ENCODE measurements around the gene PLEKHJ1.

PLEKHJ1 gene

DNA sequence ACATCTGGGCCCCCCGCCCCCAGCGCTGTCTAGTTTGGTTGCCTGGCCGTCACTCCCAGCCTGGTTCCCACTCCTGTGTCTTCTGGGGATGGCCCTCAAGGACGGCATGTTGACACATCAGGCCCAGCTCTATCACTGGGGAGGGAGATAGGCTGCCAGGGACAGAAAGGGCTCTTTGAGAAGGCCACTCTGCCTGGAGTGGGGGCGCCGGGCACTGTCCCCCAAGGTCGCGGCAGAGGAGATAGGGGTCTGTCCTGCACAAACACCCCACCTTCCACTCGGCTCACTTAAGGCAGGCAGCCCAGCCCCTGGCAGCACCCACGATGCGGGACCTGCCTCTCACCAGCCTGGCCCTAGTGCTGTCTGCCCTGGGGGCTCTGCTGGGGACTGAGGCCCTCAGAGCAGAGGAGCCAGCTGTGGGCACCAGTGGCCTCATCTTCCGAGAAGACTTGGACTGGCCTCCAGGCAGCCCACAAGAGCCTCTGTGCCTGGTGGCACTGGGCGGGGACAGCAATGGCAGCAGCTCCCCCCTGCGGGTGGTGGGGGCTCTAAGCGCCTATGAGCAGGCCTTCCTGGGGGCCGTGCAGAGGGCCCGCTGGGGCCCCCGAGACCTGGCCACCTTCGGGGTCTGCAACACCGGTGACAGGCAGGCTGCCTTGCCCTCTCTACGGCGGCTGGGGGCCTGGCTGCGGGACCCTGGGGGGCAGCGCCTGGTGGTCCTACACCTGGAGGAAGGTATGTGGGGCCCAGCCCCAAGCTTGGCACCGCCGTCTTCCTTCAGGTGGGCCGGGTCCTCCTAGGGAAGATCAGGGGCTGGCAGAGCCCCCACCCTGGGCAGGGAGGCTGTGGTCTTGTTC lies 13.1 kb upstream of the PLEKHJ1 start, which contains the start of gene AMH:
AMH (plus strand) TSS at position 314 of the 857 bp plus-strand sequence; CDS start at position 324, 10 bp downstream.
- DNase-seq: no peak

GRCh38 chr19:2248136-2249009 lies 12.2 kb upstream of the PLEKHJ1 start:
- DNase-seq: peak; percentile 28

- DNase-seq: no peak
These were observed 11.4 kb upstream of the PLEKHJ1 start for GRCh38 chr19:2247433-2248101.

DNA sequence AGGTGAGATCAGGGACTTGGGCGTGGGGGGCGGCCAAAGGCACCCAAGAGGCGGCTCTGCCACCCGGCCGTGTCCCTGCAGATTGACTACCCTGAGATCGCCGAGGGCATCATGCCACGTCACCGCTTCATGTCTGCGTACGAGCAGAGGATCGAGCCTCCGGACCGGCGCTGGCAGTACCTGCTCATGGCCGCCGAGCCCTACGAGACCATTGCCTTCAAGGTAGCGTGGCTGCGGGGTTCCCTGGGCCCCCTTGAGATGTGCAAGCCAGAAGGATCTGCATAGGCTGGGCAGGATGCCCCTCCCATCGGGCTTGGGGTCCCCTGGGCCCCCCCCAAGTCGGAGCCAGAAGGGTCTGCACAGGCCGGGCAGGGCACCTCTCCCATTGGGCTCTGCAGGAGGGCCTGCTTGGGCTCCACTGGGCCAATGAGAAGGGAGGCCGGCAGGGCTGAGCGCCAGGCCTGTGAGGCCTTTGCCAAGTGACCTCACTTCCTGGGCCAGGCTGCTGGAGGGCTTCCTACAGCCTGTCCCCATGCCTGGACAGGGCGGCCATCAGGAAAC lies 10.8 kb upstream of the PLEKHJ1 start:
- DNase-seq: no peak

GRCh38 chr19:2246014-2246620 lies 10.0 kb upstream of the PLEKHJ1 start:
- DNase-seq: no peak

GRCh38 chr19:2245273-2245672 lies 9.1 kb upstream of the PLEKHJ1 start:
- DNase-seq: no peak

DNA sequence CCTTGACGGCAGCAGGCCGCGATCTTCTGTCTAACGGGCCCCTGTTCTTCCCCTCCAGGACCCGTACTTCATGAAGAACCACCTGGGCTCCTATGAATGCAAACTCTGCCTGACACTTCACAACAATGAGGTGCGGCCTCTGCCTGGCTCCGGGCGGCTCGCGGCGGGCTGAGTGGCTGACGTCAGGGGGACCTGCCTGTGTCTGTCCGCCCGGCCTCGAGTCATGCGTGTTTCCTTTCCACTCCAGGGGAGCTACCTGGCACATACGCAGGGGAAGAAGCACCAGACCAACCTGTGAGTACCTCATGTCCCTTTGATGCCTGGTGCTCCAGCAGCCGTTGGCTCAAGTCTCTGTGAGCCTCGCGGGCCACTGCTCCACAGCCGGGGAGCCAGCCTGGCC lies 8.4 kb upstream of the PLEKHJ1 start:
- no peak for DNase-seq

DNA sequence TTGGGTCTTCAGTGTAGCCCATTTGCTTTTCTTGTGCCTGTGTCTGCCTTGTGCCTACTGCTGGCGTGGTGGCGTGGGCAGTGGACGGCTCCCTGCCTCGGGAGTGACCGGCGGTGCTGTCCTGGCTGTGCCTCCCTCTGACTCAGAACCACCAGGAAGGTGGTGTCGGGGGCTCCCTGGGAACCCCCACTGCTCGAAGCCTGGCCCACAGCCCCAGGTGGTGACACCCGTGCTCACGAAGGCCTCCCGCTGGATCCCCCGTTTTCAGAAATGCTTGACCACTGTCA lies 7.9 kb upstream of the PLEKHJ1 start:
- no peak for DNase-seq

GRCh38 chr19:2243274-2244124 lies 7.4 kb upstream of the PLEKHJ1 start:
- no peak for DNase-seq

DNA sequence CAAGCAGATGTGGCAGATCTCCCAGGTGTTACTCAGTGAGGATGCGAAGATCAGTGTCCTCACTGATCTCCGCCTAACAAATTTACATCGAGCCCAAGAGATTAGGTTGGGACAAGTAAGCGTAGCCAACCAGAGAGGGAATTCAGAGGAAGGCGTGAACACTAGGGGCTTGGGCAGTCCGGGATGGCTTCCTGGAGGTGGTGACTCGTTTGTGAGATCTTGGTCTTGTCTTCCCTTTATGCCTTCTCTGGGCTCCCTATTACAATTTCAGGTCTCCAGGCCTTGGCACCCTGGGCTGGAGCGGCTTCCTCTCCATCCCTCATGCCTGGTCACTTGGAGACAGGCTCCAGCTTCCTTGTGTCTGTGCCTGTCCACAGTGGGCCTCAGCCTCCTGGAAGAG lies 6.7 kb upstream of the PLEKHJ1 start:
- no peak for DNase-seq

DNA sequence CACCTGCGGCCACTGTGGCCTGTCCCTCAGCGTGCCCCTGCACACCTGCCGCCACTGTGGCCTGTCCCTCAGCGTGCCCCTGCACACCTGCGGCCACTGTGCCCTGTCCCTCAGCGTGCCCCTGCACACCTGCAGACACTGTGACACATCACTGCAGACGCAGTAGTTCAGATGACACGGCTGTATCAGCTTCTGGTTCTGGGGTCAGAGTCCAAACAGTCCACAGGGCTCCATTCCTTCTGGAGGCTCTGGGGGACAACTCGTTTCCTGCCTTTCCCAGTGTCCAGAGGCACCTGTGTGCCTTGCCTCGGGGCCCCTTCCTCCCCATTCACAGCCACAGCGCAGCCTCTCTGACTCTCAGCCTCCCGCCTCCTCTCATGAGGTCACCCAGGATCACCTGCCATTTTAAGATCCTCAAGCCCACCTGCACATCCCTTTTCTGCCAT lies 6.0 kb upstream of the PLEKHJ1 start:
- DNase-seq: no peak

DNA sequence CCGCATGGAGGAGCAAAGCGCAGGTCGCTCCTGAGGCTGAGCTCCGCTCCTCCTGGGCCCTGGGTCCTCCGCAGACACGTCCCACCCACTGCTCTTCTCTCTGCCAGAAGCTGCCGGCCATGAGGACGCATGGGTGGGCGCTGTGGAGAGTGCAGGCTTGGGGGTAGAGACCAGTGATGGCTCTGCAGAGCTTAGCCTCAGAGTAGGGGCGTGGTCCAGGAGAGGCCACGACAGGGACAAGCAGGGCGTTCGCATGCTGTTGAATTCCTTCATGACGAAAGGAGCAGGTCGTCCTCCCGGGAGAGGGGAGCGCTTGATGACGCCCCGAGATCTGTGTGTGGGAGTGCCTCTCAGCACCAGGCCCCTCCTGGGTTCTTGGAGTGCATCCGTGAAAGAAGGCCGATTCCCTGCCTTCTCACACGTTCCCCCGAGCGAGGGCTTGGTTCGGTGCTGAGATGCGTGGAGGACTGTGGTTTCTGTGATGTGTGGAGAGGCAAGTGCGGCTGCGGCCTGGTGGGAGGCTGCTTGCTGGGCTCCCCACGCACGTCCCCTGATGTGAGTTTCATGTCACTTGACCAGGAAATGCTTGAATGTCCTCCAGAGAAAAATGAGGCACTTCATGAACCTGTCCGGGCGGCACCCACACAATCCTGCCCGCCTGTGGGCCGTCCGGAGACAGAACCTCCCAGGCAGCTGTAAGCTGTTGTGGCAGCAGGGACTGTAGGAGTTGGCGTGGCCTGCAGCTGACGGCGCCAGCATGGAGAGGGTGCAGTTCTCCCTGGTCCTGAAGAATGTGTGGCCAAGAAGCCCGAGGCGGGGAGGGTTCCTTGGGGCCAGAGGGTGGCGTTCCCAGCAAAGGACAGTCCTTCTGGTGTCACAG lies 5.0 kb upstream of the PLEKHJ1 start:
- DNase-seq: no peak

DNA sequence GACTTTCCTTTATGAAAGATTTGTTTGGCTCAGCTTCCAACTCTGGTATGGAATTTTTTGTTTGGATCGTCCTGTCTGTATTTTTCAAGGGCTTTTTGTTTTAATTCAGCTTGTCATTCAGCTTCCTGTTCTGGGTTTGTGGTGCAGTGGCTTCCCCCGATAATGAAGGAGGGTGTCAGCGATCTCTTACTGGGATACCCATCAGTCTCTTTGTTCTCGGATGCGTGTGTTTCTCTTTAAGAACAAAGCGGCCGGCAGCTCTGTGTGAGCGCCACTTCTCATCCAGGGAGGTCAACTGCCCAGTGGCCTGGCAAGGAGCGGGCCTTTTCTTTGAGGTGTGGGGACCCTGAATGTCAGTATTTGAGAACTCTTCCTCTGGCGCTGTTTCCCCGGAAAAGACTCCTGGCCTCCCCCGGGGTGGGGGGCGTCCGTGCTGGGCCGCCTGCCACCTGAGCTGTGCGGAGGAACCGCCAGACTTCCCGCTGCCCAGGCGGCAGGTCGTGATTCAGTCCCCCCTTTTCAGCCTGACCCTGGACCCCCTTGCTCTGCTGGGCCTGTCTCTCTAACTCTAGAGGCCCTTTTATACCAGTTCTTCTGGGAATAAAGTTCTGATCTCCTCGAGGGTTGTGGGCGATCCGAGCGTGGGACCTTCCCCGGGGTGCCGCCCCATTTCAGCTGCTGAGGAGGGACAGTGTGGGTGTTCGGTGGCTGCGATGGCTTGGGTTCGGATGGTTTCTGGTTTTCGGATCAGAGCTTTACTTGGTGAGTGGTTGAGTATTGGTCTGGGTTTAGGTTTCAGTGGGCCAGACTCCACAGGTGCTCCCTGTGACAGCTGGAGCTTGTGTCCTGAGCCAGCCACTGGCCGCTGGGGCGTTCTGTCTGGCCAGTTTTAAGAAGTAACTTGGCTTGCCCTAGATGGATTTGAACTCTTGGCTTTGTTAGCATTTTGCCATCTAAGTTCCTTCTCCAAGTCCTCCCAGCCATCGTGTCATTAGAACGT lies 3.9 kb upstream of the PLEKHJ1 start:
- no peak for DNase-seq

DNA sequence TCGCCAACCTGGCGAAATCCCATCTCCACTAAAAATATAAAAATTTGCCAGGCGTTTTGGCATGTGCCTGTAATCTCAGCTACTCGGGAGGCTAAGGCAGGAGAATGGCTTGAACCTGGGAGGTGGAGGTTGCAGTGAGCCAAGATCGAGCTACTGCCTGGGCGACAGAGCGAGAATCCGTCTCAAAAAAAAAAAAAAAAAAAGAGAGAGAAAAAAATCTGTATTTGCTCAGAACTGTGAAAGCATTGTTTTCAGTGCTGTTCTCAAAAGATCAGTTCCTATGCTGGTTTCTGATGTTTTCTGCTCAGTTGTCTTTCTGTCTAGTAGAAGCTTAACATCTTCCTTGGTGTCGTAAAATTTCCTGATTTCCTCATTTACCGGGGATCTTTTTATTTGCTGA lies 3.0 kb upstream of the PLEKHJ1 start:
- no peak for DNase-seq

- DNase-seq: no peak
These were observed 1.7 kb upstream of the PLEKHJ1 start for GRCh38 chr19:2237869-2238153.

DNA sequence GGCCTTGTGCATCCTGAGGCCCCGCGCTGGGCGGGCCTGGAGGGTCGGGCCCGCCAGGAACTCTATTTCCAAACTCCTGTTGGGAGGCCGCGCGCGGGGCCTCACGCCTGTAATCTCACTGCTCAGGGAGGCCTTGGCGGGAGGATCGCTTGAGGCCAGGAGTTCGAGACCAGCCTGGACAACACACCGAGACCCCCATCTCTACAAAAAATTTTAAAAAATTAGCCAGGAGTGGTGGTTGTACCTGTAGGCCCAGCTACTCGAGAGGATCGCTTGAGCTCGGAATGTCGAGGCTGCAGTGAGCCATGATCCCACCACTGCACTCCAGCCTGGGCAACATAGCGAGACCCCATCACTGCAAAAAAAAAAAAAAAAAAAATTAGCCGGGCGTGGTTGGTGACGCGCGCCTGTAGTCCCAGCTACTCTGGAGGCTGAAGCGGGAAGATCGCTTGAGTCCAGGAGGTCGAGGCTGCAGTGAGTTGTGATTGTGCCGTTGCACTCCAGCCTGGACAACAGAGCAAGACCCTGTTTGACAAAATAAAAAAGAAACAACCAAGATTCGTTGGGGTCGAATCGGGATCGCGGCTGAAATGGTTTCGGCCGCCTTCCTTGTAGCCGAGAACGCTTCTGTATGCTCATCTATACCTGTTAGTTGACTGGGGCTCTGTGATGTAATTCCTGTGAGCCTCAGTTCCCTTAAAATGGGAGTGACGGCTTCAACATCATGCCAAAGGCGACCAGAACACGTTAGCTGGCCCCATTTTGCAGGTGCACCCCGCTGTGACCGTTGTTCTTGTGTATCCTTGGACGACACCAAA lies 1.1 kb upstream of the PLEKHJ1 start:
- peak; percentile 53 for DNase-seq

DNA sequence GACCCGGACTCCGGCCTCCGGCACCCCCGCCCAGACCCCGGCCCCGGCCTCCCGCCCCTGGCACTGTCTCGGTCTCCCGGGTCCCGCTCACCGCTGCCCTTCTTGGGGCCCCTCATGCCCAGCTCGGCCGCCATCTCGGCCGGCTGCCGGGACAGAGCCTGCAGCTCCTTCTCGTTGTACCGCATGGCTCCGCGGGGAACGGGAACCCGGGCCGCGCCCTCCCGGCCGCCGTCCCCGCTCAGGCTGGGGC lies 140 bp downstream of the PLEKHJ1 start:
- no peak for DNase-seq

DNA sequence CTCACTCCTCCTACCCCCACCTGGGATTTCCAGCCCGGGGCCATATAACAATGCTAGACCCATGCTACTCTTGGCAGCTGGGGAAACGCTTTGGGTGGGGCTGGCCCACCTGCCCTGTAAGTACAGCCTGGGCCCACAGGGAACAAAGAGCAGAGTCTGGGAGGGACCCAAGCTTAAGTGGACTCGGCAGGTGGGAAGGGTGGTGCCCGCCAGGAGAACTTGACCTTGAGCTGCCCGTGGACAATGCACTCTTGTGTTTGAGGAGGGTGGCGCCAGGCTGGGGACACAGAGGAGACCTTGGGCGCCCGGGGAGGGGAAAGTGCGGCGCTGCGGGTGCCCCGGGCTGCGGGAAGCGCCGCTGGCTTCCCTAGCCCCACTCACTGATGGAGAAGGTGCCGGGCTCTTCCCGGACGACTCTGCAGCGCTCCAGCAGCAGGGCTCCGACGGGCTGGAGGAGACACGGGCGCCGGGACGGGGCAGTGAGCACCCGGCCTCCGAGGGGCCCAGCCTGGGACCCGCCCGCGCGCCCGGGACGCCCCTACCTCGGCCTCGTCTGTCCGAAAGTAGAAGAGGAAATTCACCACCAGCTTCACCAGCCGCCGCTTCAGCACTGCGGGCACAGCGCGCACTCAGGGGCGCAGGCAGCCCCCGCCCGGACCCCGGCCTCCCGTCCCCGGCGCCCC lies 607 bp downstream of the PLEKHJ1 start:
- DNase-seq: peak; percentile 98
